Activated CD4-positive, alpha-beta T cell treated with anti-CD3 and anti-CD28 coated beads, Interleukin-2, amount 50 U/mL, for 24 hours (primary cell): Measurements from ENCODE around the gene TMEM167B.
"Not testable (repeated sequence)": the region's sequence is repeated elsewhere in the genome, so short reads cannot be mapped to it uniquely, and the experiment has no call there.

Experiments
- DNase-seq, 2 donors: peaks; one replicate each; pipeline ENCODE4 v3.0.0-alpha.2; 2020; ENCODE audit warnings: low read depth in 1 of 2, low spot score in 1 of 2

TMEM167B gene

DNA sequence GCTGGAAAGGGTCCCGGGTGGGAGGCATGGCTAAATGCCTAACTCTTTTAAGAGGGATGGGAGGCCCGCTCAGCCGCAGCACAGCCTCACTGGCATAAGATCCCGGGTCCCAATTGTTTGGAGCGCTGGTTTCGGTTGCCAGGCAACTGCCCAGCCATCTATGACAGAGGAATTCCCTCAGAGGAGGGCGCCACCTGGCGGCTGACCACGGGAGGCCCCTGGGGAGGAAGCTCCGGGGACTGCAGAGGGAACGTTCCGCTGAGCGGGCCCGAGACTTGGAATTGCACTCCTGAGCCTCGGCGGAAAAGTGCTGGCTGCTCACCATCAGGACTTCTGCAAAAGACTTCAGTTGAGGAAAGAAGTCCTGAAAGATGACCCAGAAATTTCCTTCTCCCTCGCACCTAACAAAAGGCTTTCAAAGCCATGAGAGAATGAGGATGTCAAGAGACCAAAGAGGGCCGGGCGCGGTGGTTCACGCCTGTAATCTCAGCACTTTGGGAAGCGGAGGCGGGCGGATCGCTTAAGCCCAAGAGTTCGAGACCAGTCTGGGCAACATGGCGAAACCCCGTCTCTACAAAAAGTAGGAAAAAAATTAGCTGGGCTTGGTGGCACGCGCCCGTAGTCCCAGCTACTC is 22.2 kb downstream of the TMEM167B start:
- DNase-seq = peak; percentile 77 to 84

DNA sequence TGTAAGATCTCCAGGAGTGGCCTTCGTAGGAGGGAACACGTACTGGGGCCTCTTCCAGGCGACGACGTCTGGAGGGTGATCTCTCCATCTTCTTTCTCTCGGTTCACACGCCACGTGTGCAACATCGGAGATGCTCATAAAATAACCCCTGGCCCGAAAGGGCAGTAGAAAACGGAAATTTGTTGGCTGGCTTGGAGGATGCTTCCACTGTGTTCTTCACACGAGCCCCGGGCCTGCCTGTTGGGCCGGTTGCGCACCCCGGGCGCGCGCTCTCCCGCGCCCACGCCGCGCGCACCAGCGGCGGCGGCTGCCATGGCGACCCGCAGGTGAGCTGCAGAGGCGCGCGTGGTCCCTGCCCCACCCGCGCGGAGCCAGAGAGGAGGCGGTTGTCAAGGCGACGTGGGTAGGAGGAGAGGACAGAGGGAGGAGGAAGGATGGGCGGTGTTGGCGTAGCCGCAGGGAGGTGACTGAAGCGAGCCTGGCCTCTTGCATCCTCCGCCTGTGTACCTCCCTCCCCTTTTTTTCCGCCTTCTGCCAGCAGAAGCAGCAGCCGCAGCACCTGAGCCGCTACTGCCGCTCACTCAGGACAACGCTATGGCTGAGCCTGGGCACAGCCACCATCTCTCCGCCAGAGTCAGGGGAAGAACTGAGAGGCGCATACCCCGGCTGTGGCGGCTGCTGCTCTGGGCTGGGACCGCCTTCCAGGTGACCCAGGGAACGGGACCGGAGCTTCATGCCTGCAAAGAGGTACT is 23.2 kb downstream of the TMEM167B start, which contains the start of gene ELAPOR1:
Gene ELAPOR1, plus strand, starts transcription at position 526 of the 752 bp plus-strand sequence. Its CDS starts 69 bp downstream, at position 595.
- DNase-seq = peak; percentile 56 to 67

DNA sequence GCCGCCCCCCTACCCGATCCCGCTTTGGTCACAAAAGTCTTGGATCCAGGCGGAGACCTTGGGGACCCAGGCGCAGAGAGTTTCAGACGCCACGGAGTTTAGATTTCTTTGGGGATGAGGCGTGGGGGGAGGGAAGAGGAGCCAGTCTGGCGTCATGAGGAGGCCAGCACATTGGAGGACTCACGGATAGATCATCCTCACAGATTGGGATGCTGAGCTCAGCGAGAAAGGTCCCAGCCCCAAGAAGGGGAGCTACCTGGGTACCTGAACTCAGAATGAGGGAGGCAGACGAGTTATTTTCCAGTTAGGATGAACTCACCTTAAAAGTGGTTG is 23.7 kb downstream of the TMEM167B start:
- DNase-seq = no peak

DNA sequence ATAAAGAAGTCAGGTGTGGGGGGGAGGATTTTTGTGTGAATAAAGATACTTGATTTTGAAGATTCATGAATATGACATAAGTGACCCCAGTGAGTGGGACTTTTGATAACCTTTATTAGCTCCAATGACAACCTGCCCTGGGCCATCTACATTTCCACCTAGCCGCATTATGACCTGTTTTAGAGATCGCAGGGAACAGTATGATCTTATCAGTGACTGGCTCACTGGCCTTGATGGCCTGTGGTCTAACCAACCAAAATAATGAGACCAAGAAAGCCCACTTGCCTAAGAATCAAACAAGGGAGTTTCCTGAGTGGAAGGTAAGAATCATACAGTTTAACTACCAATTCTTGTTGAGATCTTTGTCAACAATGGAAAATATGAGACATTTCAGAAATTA is 25.1 kb downstream of the TMEM167B start:
- DNase-seq = no peak

DNA sequence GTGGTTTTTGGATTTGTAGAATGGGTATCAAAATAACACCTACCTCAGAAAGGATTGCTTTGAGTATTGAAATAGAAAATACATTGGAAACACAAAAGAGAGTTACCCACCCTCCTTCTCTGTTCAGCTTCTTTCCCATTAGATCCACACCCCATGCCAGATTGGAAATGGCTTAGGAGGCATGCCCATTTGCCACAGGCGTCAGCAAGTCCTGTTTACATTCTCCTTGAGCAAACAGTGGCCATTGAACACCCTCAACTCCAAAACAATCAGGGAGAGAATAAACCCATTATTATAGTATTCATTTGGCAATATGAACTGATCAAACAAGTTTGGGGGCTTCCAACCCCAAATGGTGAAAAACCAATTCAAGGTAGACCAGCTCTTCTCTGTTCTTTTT is 25.7 kb downstream of the TMEM167B start:
- DNase-seq = no peak

DNA sequence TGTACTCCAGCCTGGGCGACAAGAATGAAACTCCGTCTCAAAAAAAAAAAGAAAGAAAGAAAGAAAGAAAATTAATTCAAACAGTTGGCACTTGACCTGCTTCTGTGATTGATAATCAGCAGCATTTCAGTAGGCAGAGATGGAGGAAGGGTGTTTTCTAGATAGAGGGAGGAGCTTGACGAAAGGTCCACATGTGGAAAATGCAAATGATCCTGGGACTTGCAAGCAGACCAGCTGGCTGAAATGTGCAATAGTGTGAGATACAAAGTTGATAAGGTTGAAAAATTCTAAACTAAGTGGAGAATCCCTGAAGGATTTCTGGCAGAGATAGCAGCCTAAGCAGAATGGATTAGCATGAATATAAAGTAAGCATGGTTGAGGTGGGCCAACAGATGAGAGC is 27.5 kb downstream of the TMEM167B start:
- DNase-seq = no peak

DNA sequence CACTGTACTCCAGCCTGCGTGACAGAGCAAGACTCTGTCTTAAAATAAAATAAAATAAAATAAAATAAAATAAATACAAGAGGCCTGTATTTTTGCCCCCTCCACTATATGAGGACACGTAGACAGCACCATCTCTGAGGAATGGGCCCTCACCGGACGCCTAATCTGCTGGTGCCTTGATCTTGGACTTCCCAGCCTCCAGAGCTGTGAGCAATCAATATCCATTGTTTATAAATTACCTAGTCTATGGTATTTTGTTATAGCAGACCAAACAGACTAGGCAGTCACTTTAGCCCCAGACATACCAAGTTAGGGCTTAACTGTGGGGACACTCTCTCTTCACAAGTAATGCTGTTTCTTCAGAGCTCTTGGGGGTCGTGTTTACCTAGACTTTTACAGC is 29.8 kb downstream of the TMEM167B start:
- DNase-seq = no peak

DNA sequence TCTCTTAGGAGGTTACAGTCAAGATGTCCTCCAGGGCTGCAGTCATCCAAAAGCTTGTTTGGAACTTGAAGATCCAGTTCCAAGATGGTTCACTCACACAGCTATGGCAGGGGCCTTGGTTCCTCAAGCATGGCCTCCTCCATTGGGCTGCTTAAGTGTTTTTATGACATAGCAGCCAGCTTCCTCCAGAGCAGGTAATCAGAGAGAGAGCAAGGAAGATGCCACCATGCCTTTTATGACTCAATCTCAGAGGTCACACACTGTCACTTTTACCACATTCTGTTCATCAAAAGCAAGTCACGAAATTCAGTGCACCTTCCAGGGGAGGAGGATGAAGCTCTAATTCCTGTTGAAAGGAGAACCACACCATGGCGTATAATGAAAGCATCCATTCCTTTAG is 40.5 kb downstream of the TMEM167B start:
- no peak for DNase-seq

DNA sequence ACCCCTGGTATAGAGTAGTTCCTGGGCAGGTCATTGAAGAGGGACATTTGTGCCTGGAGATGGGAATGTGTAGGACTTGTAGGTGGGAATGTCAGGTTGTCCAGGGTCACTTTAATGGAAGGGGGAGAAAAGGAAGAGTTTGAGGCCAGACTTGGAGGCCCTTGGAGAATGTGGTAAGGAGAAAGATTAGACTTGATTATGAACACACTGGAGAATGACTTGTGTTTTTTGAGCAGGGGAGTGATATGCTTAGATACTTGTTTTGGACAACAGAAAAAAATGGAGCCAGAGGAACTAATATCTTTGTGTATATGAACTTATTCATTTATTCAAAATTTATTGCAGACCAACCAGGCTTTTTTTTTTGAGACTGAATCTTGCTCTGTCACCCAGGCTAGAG is 41.2 kb downstream of the TMEM167B start:
- DNase-seq = no peak

DNA sequence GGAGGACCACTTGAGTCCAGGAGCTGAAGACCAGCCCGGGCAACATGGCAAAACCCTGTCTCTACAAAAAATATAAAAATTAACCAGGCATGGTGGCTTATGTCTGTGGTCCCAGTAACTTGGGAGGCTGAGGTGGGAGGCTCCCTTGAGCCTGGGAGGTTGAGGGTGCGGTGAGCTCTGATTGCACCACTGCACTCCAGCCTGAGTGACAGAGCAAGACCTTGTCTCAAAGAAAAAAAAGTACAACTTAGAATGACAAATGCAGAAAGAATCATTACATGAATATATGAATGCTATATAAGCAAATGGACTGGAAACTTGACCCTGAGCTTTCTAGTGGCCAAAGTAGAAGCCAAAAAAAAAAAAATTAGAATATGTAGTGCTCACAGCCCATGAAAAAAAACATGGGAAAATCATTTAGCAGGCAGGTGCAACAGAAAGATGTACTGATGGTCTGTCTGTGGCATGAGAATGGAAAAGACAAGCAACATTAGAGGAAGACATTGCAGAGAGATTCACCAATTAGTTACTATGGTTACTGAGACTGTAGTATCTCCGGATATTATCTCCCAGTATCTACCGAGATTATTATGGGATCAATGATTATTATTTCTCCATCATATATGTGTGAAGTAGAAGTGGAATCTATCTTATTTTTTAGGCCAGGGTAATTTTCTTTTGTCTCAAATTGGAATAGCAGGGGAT is 42.6 kb downstream of the TMEM167B start:
- no peak for DNase-seq

DNA sequence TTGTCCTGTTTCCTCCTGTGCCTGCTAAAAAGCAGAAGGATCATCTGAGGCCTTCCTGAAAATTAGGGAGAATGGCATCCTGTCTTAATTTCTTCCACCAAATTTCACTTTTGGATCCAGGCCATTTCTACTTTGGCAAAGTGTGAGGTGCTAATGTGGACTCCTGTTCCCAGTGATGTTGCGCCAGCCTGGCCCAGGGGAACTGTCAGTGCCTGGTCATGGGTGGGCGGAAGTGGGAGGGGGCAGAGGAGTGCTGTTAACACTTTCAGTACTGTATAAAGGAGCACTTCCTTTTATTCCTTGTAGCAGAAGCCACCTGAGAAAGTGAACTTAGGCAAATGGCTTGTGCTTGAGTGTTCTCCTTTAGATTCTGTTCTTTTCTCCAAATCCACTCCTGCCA is 43.3 kb downstream of the TMEM167B start:
- DNase-seq = no peak

DNA sequence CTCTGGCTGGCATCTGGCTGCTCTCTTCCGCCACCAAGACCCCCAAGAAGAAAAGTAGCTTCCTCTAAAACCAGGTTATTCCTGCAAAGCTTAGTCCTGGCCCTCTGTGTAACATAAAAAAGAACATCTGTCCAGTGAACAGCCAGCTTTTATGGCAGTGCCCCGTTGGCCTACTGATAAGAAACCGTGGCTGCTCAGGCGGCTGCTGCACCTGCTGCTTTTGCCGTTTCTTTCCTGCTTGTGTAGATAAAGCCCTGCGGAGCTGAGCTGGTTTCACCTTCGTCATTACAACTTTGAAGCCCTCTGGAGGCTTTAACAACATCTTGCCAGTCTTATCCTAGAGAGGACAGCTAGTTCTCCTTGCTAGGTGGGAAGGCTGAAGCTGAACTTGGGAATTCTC is 43.9 kb downstream of the TMEM167B start:
- DNase-seq = no peak

DNA sequence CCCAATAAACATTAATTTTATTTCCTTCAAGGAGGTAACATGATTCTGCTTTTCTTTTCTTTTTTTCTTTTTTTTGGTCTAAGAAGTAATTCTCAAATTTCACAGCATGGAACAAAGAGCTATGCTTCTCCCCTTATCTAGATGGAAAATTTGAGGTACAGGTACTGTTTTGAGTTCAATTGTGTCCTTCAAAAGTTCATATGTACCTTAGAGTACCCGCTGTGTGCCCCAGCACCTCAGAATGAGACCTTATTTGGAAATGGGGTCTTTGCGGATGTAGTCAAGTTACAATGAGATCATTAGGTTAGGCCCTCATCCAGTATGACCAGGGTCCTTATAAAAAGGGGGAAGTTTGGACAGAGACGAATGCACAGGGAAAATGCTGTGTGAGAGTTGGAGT is 45.4 kb downstream of the TMEM167B start:
- no peak for DNase-seq

DNA sequence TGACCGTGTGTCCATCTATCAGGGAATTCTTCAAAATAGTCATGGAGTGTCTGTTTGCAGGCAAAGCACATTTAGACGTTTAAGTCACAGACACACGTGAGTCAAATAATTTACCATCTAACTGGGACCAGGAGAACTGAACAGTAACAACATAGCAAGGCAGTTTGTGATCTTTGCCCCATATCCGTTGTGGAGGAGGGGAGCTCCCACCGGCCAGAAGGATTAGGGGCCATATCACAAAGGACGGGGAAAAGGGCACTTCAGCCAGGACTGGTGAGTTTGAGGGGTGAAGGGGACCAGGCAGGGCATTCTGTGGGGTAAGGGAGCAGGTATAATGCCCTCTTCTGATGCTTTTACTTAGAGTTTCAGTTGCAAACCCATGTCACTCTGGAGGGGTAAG is 46.2 kb downstream of the TMEM167B start:
- DNase-seq = no peak

DNA sequence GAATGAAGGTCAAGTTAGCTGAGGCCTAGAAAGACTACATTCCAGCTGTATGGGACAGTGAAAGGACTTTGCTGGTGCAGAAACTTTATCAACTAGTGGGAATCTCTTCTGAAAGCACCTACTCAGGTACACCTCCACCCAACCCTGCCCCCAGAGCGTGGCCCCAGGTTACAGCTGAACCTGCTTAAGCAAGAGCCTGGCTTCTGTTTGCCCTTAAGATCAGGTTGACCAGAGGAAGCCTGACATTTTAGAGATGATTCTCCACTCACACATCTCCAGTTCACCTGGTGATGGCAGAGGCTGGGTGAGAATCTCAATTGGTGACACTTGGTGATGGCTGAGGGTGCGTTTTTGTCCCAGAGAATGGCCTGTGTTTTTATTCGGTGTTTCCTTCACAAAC is 47.4 kb downstream of the TMEM167B start:
- no peak for DNase-seq

DNA sequence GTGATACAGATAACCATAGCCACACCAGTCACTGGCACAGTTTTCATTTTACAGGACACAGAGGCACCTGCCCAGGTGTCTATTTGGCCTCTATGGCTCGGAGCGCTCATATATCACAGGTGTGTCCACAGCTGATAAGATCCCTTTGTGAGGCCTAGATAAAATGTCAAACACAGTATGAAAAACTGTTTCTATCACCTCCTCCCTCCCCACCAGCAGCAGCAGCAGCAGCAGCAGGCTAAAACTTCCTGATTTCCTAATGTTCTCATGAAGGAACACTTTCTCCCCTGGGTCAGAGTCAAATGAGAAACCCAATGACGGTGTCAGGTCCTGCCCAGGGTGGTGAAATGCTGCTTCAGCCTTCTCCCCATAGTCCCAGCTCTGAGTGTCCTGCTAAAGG is 47.8 kb downstream of the TMEM167B start:
- DNase-seq = no peak

DNA sequence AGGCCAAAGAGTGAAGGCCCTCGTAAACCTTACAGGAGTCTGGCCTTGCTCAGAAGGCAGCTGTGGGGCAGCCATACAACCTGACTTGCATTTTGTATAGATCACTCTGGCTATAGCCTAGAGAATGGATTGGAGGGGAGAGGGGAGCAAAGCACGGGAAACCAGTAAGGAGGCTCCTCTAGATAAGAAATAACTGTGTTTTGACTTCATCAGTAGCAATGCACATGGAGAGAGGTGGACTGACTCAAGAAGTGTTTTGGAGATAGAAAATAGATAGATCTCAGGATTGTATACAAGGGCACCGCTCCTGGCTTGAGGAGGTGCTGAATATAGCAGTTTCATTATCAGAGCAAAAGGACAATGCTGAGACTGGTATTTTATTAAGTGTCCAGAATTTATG is 49.8 kb downstream of the TMEM167B start:
- no peak for DNase-seq

DNA sequence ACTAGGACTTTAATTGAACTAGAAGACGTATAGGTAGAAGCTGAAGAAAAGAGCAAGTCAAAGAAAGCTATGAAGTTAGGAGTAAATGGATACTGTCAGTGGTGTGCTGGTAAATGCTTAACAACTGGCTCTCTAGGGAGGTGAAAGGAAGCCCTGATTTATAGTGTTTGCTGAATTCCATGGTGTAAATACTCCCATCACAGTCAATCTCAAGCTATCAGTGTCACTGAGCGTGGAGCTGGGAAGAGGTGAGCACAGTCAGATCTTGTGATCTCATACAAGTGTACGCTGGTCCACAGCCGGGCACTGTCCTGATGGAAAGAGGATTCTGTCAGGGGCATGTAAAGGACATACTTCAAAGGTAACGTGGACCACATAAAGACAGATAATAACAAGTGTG is 51.7 kb downstream of the TMEM167B start:
- no peak for DNase-seq

DNA sequence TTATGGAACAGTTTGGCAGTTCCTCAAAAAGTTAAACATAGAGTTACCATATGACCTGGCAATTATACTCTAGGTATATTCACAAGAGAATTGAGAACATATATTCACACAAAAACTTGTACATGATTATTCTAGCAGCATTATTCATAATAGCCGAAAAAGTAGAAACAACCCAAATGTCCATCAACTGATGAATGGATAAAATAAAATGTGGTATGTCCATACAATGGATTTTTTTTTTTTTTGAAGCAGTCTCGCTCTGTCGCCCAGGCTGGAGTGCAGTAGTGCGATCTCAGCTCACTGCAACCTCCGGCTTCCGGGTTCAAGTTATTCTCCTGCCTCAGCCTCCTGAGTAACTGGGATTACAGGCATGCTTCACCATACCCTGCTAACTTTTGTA is 52.2 kb downstream of the TMEM167B start:
- DNase-seq = not testable (repeated sequence)
